ENCODE results near the gene CAPN9. TPM values are rescaled to one million over a fixed set of nuclear protein-coding genes. Genes with fewer than 3 reads are reported as not detected.

The CAPN9 gene, protein sequence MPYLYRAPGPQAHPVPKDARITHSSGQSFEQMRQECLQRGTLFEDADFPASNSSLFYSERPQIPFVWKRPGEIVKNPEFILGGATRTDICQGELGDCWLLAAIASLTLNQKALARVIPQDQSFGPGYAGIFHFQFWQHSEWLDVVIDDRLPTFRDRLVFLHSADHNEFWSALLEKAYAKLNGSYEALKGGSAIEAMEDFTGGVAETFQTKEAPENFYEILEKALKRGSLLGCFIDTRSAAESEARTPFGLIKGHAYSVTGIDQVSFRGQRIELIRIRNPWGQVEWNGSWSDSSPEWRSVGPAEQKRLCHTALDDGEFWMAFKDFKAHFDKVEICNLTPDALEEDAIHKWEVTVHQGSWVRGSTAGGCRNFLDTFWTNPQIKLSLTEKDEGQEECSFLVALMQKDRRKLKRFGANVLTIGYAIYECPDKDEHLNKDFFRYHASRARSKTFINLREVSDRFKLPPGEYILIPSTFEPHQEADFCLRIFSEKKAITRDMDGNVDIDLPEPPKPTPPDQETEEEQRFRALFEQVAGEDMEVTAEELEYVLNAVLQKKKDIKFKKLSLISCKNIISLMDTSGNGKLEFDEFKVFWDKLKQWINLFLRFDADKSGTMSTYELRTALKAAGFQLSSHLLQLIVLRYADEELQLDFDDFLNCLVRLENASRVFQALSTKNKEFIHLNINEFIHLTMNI
- total RNA-seq: not detected in 2 replicates

DNA sequence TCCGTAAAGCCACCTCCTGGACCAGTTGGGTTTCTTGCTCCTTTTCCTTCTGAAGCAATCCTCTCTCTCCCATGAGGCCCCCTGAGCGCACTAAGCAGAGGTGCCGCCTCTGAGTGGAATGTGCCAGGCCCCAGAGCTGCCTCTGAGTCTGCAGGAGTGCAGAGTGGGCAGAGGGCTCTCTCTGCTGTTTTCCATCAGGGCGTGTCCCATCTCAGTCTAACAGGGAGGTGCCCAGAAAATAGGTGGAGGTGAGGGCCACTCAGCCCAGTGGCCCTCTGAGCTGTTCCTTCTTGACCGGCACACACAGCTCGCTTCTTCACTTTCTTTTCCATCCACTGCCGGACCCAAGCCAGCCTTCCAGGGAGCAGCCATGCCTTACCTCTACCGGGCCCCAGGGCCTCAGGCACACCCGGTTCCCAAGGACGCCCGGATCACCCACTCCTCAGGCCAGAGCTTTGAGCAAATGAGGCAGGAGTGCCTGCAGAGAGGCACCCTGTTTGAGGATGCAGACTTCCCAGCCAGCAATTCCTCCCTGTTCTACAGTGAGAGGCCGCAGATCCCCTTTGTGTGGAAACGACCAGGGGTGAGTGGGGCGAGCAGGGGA lies at the start of gene CAPN9:
Gene CAPN9, plus strand, starts transcription at position 262 of the 604 bp plus-strand sequence. Its CDS starts 109 bp downstream, at position 371.

GRCh38 chr1:230713915-230714764 lies 33.0 kb upstream of the CAPN9 start, which contains the start of gene AGT:
AGT (minus strand) TSS chr1:230714122; CDS start chr1:230710823, 3,299 bp downstream.

Other genes starting within 250 kb of the CAPN9 start
- 21.5 and 23.8 TPM in 2 replicates for gene COG2, start 104.9 kb upstream of the CAPN9 start, total RNA-seq
- 0.28 and 2.7 TPM in 2 replicates for gene AGT, start 33.3 kb upstream of the CAPN9 start, total RNA-seq
- gene C1orf198, start 121.1 kb downstream of the CAPN9 start, total RNA-seq: 44.1 and 80.4 TPM in 2 replicates
- gene TTC13, start 231.5 kb downstream of the CAPN9 start, total RNA-seq: 11.2 and 15.8 TPM in 2 replicates
- 13.7 and 13.8 TPM in 2 replicates for gene ARV1, start 231.7 kb downstream of the CAPN9 start, total RNA-seq